ENCODE data around the gene CPNE6.

GRCh38 chr14:24051789-24052655 lies 19.3 kb upstream of the CPNE6 start, which contains the start of gene CARMIL3:
- TF ChIP-seq CTCF (IDR thresholded peaks at IDR 0.05), result no peak
- no peak for TF ChIP-seq POLR2A (IDR thresholded peaks at IDR 0.05)

Data from suprapubic skin (tissue), 3 donors.